KMS-11 (cell line): ENCODE results near the gene URB1.

ENCODE experiments used
- H2AFZ ChIP-seq: fragments of 200-600 bp; sonication (generic); 2 replicates; pipeline ENCODE4 v1.6.1; 2016; ENCODE audit warnings: antibody characterized with exemption, mixed run types, low read depth
- H3K27ac ChIP-seq: fragments of 200-600 bp; sonication (generic); 2 replicates; pipeline ENCODE4 v1.6.1; 2016; ENCODE audit warnings: mild to moderate bottlenecking, mixed run types
- H3K27me3 ChIP-seq: fragments of 200-600 bp; sonication (generic); 2 replicates; pipeline ENCODE4 v1.6.1; 2017; ENCODE audit warnings: mild to moderate bottlenecking, low read depth, mixed run types, moderate library complexity; ENCODE audit not compliant: insufficient read depth
- H3K36me3 ChIP-seq: fragments of 200-600 bp; sonication (generic); 2 replicates; pipeline ENCODE4 v1.6.1; 2017; ENCODE audit warnings: mild to moderate bottlenecking, mixed run types; ENCODE audit not compliant: insufficient read depth
- H3K4me1 ChIP-seq: fragments of 200-600 bp; sonication (generic); 2 replicates; pipeline ENCODE4 v1.6.1; 2016; ENCODE audit warnings: mild to moderate bottlenecking, low read depth, mixed run types; ENCODE audit not compliant: poor library complexity, severe bottlenecking
- H3K4me2 ChIP-seq: fragments of 200-600 bp; sonication (generic); 2 replicates; pipeline ENCODE4 v1.7.0; 2016; ENCODE audit warnings: mild to moderate bottlenecking, mixed run types
- H3K4me3 ChIP-seq: fragments of 200-600 bp; sonication (generic); IDR thresholded peaks from 2 replicates; pipeline ENCODE4 v1.6.1; 2017; ENCODE audit warnings: low read depth, low read length, mixed read lengths; ENCODE audit not compliant: insufficient read depth
- H3K79me2 ChIP-seq: fragments of 200-600 bp; sonication (generic); 2 replicates; pipeline ENCODE4 v1.6.1; 2016; ENCODE audit warnings: low read depth, mixed run types; ENCODE audit not compliant: insufficient read depth
- H3K9ac ChIP-seq: fragments of 200-600 bp; sonication (generic); 2 replicates; pipeline ENCODE4 v1.6.1; 2016; ENCODE audit warnings: mild to moderate bottlenecking, mixed run types
- H4K20me1 ChIP-seq: fragments of 200-600 bp; sonication (generic); 2 replicates; pipeline ENCODE4 v1.6.1; 2016; ENCODE audit warnings: mild to moderate bottlenecking, mixed run types; ENCODE audit not compliant: insufficient read depth
- TF ChIP-seq, protein P1 (sequence below): fragments of 200-600 bp; sonication (generic); conservative IDR thresholded peaks from 2 replicates; pipeline ENCODE4 v1.6.1; 2017; ENCODE audit warnings: low read depth, mild to moderate bottlenecking, antibody characterized with exemption, low read length, moderate library complexity, mixed read lengths

URB1 gene

DNA sequence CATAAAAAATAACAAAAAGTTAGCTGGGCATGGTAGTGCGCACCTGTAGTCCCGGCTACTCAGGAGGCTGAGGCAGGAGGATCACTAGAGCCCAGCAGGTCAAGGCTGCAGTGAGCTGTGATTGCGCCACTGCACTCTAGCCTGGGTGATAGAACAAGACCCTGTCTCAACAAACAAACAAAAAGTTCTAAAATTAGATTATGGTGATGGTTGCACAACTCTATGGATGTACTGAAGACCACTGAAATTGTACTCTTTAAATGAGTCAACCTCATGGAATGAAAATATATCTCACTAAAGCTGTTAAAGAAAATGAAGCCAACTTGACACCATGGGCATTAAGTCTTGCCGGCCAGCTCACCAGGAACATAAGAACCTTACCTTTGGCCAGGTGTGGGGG is 85.1 kb downstream of the URB1 start:
- Histone ChIP-seq H3K27me3 (no peaks in the 10 kb centered on the region), H3K4me2 (no peak overlapping the region), H3K4me1 (no peaks in the 10 kb centered on the region), H4K20me1 (no peaks in the 10 kb centered on the region), H3K9ac (no peak overlapping the region), H3K36me3 (no peaks in the 10 kb centered on the region), H3K4me3 (no peak overlapping the region), H3K79me2 (no peaks in the 10 kb centered on the region), H2AFZ (no peak overlapping the region), H3K27ac (no peak overlapping the region)
- TF ChIP-seq, protein P1, sequence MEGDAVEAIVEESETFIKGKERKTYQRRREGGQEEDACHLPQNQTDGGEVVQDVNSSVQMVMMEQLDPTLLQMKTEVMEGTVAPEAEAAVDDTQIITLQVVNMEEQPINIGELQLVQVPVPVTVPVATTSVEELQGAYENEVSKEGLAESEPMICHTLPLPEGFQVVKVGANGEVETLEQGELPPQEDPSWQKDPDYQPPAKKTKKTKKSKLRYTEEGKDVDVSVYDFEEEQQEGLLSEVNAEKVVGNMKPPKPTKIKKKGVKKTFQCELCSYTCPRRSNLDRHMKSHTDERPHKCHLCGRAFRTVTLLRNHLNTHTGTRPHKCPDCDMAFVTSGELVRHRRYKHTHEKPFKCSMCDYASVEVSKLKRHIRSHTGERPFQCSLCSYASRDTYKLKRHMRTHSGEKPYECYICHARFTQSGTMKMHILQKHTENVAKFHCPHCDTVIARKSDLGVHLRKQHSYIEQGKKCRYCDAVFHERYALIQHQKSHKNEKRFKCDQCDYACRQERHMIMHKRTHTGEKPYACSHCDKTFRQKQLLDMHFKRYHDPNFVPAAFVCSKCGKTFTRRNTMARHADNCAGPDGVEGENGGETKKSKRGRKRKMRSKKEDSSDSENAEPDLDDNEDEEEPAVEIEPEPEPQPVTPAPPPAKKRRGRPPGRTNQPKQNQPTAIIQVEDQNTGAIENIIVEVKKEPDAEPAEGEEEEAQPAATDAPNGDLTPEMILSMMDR, result no peak

DNA sequence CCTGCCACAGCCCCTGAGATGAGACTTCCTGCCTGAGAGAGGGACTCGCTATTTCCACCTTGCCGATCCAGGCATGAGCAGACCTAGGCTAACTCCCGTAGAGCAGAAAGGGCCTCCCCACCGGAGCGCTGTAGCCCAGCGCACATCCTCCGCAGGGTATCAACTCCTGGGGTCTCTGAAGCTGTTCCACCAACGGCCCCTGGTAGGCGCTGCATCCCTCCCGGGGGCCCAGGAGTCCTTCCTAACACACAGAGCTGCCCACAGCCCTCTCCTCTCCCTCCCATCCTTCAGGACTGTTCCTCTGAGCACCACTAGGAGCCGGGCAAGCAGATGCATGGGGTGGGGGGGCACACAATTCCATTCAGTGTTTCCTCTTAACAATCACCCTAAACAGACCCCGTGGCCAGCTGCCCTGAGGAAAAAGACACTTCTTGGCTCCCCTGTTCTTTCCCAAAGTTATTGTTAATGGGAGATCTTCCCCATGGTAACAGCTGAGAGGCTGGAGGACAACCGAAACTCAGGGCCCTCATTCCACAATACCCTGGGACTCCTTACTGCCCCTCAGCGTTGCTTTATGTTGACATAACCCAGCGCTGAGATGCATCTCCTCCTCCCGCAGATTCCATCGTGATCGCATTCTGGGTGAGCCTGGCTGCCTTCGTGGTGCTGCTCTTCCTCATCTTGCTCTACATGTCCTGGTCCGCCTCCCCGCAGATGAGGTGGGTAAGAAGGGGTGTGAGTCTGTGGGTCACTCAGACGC is 86.6 kb downstream of the URB1 start:
- TF ChIP-seq, protein P1, result no peak
- Histone ChIP-seq H3K79me2 (no peaks in the 10 kb centered on the region), H3K4me1 (no peaks in the 10 kb centered on the region), H3K27me3 (no peaks in the 10 kb centered on the region), H3K36me3 (no peaks in the 10 kb centered on the region), H3K4me3 (no peak overlapping the region), H4K20me1 (no peaks in the 10 kb centered on the region), H3K27ac (no peak overlapping the region), H3K9ac (no peak overlapping the region), H2AFZ (no peak overlapping the region), H3K4me2 (no peak overlapping the region)

DNA sequence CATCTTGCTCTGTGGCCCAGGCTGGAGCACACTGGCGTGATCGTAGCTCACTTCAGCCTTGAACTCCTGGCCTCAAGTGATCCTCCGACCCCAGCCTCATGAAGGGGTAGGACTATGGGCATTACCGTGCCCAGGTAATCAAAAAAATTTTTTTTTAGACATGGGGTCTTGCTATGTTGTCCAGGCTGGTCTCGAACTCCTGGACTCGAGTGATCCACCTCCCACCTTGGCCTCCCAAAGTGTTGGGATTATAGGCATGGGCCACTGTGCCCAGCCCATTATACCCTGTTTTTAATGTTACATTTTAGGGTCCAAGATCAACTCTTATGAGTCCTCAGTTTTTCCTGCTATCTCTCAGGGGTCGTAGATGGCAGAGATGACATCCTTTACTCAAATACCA is 87.8 kb downstream of the URB1 start:
- no peaks in the 10 kb centered on the region for H3K27me3 ChIP-seq
- no peak overlapping the region for H3K4me3 ChIP-seq
- H3K79me2 ChIP-seq, result no peaks in the 10 kb centered on the region
- H3K27ac ChIP-seq, result no peak overlapping the region
- no peaks in the 10 kb centered on the region for H3K4me1 ChIP-seq
- H2AFZ ChIP-seq, result no peak overlapping the region
- no peaks in the 10 kb centered on the region for H3K36me3 ChIP-seq
- H4K20me1 ChIP-seq, result no peaks in the 10 kb centered on the region
- TF ChIP-seq, protein P1, result no peak
- H3K4me2 ChIP-seq, result no peak overlapping the region
- no peak overlapping the region for H3K9ac ChIP-seq

DNA sequence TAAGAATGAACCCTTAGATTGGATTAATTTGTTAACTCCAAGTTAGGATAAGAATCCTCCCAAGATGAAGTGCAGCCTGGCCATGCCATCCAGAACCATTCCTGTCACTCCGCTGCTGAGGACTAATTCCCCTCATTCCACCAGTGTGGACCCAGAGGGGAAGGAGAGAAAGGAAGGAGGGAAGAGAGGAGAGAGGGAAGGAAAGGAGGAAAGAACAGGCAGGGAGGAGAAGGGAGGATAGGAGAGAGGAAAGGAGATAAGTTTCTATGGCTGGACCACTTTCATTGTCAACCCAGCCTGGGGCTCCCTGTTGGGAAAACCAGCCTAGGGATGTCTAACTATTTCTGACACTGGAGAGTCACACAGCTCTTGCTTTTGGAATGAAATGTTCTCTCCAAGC is 89.4 kb downstream of the URB1 start:
- Histone ChIP-seq H3K27me3 (no peaks in the 10 kb centered on the region), H4K20me1 (no peaks in the 10 kb centered on the region), H3K27ac (no peak overlapping the region), H3K79me2 (no peaks in the 10 kb centered on the region), H3K4me1 (no peaks in the 10 kb centered on the region), H3K4me3 (no peak overlapping the region), H2AFZ (no peak overlapping the region), H3K4me2 (no peak overlapping the region), H3K36me3 (no peaks in the 10 kb centered on the region), H3K9ac (no peak overlapping the region)
- TF ChIP-seq, protein P1, result no peak
